OCI-M1 (cell line): ENCODE data around the gene ZNF511.
"Not testable (repeated sequence)": the region's sequence is repeated elsewhere in the genome, so short reads cannot be mapped to it uniquely, and the experiment has no call there.

ENCODE experiments used
- DNase-seq: peaks from one replicate; lab custom pipeline; 2025; lab: John Stamatoyannopoulos, UW

The ZNF511 gene

DNA sequence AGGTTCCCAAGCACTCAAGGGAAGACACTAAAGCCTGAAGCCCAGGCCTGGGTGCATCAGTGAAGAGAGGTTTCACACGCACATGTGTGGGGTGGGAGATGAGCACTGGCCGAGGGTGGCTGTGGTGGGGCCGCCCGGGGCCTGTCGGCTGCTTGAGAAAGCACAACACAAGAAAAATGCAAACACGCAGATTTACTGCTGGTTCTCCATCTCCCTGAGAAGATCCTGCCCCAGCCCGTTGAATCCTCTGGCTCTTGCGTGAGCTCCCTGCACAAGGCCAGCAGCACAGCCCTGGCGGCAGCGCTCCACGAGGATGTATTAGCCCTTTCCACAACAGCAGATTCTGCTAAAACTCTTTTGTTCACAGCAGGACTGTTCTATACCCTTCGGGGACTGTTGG, 6.2 kb downstream of the ZNF511 start:
- DNase-seq = no peak

GRCh38 chr10:133315847-133316246, 7.1 kb downstream of the ZNF511 start:
- DNase-seq = peak; percentile 46

DNA sequence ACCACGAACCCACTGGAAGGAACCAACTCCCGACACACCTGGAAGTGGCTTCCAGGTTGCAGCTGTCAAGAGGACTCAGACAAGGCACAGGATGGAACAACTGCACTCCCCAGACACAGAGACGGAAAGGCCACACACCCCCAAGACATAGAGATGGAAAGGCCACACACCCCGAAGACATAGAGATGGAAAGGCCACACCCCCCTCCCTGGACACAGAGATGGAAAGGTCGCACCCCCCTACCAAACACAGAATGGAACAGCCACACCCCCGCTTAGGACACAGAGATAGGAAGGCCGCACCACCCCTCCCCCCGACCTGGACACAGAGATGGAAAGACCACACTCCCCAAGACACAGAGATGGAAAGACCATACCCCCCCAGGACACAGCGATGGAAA, 7.6 kb downstream of the ZNF511 start:
- DNase-seq = peak; percentile 9

- no peak for DNase-seq
These were observed 8.0 kb downstream of the ZNF511 start for GRCh38 chr10:133316732-133317131.

DNA sequence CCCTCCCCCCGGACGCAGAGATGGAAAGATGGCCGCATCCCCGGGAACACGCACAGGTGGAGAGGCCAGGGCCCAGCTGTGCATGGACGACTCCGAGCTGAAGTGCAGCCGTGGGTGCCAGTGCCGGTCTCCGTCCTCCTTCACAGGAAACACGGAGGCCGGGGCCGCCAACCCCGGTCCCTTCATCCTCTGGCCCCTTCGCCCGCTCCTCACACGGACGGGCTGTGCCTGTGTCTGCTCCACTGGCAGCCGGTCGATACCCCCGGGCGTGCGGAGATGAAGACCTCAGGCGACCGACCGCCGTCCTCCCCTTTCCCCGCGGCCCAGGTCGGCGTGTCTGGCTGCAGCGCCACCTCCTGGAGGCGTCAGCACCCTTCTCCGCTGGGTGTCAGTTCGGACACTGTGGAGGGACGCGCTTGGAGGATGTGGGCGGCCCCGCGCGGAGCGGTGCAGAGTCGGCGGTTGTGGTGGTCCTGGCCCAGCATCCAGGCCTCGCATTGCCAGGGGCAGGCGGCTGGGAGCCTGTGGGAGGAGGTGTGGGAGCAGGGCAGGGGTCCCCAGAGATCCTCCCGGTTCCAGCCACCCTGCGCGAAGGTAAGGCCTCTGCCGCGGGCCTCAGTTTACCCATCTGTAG, 9.9 kb downstream of the ZNF511 start:
- peak; percentile 91 for DNase-seq

- not testable (repeated sequence) for DNase-seq
These were observed 12.2 kb downstream of the ZNF511 start for GRCh38 chr10:133320852-133321422.

DNA sequence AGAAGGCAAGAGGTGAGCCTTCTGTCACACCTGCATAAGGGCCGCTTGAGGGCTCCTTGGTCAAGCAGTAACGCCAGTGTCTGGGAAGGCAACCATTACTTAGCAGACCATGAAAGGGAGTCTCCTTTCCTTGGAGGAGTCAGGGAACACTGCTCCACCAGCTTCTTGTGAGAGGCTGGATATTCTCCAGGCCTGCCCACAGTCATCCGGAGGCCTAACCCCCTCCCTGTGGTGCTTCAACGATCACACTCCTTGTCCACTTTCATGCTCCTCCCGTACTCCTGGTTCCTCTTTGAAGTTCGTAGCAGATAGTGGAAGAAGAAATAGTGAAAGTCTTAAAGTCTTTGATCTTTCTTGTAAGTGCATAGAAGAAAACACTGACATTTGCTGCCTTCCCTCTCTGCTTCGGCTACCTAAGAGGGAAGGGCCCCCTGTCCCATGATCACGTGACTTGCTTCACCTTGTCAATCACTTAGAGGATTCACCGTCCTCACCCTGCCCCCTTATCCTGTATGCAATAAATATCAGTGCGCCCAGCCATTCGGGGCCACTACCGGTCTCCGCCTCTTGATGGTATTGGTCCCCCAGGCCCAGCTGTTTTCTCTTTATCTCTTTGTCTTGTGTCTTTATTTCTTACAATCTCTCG, 13.5 kb downstream of the ZNF511 start:
- DNase-seq = not testable (repeated sequence)

DNA sequence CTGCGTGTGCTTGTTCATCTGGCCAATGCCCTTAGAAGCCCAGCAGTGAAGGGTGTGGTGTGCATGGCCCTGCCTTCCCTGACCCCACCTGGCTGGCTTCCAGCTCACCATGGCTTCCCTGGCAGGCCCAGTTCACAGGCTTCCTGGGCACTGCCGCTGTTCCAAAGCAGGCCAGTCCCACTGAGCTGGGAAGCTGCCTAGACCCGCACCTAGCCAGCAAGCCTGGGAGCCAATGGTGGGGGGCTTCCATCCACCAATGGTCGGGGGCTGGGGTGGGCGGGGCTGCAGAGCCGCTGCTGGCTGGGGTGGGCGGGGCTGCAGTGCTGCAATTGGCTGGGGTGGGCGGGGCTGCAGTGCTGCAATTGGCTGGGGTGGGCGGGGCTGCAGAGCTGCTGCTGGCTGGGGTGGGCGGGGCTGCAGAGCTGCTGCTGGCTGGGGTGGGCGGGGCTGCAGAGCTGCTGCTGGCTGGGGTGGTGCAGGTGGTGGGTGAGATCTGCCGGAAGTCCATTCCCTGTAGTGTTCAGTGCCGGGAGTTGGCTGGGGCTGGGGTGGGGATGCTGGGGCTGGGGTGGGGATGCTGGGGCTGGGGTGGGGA, 15.6 kb downstream of the ZNF511 start:
- DNase-seq = peak; percentile 41

- no peak for DNase-seq
These were observed 16.1 kb downstream of the ZNF511 start for GRCh38 chr10:133324857-133325260.

GRCh38 chr10:133325440-133326222, 16.9 kb downstream of the ZNF511 start:
- DNase-seq = no peak

GRCh38 chr10:133326223-133326551, 17.5 kb downstream of the ZNF511 start:
- no peak for DNase-seq

DNA sequence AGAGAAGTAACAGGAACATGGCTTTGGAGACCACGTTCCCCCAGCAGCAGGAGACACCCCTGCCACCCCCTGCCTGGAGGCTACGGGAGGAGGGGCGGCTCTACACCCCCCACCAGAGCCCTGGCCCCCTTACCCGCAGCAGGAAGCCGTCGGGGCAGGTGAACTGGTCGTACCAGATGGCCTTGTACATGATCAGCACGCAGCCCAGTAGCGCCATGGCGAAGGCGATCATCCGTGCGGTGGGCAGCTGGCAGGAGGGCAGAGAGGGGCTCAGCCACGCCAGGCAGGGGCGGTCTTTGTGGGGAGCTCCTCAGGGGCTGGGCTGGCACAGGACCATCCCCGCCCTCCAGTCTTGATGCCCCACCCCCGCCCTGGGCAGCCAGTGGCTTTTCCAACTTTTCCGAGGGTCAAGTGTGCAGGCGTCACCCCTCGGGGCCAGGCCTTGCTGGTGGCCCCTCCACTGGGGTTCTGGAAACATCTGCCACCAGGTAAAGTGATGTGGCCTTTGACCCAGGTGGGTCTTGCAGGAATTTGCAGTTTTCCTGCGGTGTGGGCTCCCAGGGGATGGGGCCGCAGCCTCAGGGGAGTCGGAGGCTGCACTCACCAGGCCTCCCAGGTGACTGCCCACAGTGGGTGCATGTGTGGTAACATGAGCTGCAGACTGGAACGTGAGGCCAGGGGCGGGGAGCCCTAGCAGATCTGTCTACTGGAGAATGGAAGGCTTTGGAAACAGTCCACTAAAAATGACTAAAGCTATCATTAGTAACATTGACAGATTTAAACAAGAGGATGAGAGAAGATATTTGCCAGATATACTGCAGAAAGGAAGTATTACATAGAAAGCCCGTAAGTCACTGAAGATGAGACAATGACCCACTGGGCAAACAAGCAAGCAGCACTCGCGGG, 18.3 kb downstream of the ZNF511 start:
- DNase-seq = no peak

- no peak for DNase-seq
These were observed 19.1 kb downstream of the ZNF511 start for GRCh38 chr10:133327651-133328357.

DNA sequence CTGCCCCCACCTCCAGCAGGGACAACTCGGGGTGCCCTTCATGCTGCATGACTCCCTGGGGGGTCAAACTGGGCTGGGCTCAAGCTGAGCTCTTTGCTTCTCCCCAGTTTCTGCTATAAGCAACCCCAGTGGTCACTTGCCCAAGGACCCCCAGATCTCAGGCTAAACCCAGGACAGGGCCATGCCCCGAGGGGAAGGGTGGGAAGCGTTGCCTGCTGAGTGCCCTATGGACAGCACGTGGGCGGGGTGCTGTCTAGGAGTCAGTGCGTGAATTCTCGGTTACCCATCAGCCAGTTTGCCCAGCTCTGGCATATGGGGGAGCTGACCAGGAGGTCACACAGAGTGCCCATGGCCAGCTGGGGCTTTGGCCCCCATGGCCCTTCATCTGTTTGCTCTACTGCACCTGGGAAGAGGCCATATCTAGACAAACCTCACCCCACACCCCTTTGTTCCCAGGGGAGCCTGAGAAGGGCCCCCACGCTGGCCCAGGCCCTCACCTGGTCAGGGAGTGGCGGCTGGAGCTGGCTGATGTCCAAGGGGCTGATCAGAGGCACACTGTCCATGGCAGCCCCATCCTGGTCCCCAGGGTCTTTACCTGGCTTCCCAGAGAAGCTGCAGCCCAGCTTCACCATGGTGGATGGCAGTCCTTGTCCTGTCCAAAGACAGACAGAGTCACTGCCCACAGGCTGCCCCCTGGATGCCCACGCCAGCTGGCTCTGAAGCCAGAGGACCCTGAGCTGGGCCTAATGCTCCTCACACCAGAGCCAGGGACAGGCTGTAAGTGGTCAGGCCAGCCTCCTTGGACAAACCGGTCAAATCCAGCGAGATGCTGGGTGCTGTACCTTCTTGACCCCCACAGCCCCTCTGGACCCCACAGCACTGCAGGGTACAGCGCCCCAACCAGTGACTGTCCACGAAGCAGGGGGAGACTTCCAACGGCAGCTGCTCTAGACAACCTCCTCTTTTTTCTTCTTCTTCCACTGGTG, 19.9 kb downstream of the ZNF511 start:
- DNase-seq = no peak

- peak; percentile 95 for DNase-seq
These were observed 20.9 kb downstream of the ZNF511 start for GRCh38 chr10:133329491-133330202.

DNA sequence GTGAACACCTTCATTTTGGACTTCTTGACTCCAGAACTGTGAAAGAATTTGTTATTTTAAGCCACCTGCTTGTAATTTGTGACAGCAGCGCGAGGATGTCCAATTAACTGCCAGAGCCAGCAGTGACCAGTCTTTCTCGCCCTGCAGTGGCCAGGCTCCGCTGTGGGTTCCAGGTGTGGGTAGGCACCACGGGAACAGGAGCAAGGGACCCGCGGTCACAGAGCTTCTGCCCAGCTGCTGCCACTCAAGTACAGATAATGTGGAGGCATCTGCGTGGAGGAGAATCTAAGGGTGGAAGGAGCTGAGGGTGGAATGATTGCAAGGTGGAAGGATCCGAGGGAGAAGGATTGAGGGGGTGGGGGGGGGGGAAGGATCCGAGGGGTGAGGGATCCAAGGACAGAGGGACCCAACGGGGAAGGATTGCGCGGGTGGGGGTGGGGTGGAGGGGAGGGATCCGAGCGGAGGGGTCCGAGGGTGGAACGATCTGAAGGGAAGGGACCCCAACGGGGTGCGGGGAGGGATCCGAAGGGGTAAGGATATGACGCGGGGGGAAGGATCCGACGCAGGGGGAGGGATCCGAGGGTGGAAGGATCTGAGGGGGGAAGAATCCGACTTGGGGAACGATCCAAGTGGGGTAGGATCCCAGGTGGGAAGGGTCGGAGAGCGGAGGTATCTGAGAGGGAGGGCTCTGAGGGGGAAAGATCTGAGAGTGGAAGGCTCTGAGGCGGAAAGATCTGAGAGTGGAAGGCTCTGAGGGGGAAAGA, 24.4 kb downstream of the ZNF511 start:
- DNase-seq = no peak

DNA sequence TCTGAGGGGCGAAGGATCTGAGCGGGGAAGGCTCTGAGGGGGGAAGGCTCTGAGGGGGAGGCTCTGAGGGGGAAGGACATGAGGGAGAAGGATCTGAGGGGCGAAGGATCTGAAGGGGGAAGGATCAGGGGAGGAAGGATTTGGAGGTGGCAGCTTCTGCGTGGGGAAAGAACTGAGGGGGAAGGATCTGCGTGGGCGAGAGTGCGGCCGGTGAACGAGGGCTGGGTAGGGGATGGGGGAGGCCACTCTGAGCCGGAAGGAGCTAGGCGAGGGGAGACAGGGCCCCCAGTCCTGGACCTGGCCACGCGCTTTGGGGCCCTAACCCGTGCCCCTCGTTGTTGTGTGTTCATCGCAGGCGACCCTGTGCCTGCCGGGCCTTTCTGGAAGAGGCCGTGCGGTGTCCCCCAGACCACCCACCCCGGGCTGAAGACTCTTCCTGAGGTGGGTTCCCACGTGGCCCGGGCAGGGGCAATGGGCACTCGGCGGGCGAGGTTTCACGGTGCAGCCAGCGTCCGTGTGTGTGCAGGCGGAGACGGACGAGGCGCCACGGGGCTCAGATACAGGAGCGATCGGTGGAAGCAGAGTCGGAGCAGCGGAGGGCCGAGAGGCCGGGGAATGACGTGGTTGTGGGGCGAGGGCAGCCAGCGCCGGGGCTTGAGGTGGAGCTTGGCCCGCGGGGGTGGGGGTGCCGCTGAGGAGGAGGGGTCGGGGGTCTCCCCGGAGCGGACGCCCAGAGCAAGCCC, 26.0 kb downstream of the ZNF511 start:
- no peak for DNase-seq
